ENCODE data around the gene GCM1. TPM values are rescaled to one million over a fixed set of nuclear protein-coding genes. Genes with fewer than 3 reads are reported as not detected.

GCM1 gene
- total RNA-seq, 4 donors from 2014 or later = not detected

DNA sequence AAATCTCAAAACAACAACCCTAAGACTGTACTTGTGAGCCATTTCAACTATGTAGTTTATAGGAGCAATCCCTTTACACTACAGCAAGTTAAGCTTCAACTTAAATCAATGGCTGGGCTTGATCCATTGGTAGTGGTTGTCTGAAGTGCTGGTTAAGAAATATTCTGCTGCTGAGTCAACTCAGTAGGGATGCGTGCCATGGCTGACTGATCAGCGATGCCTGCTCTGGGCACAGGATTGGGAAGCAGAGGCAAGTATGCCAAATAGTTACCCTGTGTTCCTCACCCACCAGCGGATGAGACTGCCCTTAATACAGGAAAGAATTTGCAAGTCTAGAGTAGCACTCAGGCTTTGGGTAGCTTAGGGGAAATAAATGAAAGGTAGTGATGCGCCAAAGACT, 41.5 kb downstream of the GCM1 start:
- Histone ChIP-seq H3K36me3 (peaks cover 0 to 5% (median 0%) of the 10 kb centered on the region in 3 donors), H3K27me3 (no peaks in the 10 kb centered on the region), H3K4me3 (no peak overlapping the region), H3K4me1 (peaks cover 0 to 2% (median 0%) of the 10 kb centered on the region in 4 donors), H3K27ac (no peak overlapping the region), H3K9me3 (no peaks in the 10 kb centered on the region)
- no peak for TF ChIP-seq POLR2A (IDR thresholded peaks at IDR 0.05)
- no peak for DNase-seq

DNA sequence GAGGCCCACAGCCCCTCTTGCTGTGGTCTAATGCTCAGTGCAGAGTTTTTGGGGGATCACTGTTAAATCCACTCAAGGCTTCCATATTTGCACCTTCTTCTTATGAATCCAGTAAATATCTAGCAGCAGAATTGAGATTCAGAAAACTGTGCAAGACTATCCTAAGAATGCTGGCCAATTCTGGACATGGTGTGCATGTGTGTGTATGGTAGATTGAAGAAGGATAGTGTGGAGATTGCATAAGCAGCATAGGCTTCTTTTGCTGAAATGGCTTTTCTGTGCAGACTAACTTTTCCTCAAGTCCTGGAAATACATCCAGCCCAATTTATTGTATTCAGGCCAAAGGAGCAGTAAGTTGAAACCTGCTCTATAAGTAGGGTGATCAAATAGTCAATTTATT, 43.7 kb downstream of the GCM1 start:
- H3K27ac ChIP-seq = no peak overlapping the region
- peaks cover 0 to 24% (median 0%) of the 10 kb centered on the region in 3 donors for H3K36me3 ChIP-seq
- TF ChIP-seq, protein P1, sequence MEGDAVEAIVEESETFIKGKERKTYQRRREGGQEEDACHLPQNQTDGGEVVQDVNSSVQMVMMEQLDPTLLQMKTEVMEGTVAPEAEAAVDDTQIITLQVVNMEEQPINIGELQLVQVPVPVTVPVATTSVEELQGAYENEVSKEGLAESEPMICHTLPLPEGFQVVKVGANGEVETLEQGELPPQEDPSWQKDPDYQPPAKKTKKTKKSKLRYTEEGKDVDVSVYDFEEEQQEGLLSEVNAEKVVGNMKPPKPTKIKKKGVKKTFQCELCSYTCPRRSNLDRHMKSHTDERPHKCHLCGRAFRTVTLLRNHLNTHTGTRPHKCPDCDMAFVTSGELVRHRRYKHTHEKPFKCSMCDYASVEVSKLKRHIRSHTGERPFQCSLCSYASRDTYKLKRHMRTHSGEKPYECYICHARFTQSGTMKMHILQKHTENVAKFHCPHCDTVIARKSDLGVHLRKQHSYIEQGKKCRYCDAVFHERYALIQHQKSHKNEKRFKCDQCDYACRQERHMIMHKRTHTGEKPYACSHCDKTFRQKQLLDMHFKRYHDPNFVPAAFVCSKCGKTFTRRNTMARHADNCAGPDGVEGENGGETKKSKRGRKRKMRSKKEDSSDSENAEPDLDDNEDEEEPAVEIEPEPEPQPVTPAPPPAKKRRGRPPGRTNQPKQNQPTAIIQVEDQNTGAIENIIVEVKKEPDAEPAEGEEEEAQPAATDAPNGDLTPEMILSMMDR (IDR thresholded peaks at IDR 0.05) = no peak
- TF ChIP-seq POLR2A (IDR thresholded peaks at IDR 0.05) = no peak
- H3K9me3 ChIP-seq = no peaks in the 10 kb centered on the region
- H3K4me3 ChIP-seq = no peak overlapping the region
- no peaks in the 10 kb centered on the region for H3K27me3 ChIP-seq
- no peaks in the 10 kb centered on the region for H3K4me1 ChIP-seq
- no peak for DNase-seq

DNA sequence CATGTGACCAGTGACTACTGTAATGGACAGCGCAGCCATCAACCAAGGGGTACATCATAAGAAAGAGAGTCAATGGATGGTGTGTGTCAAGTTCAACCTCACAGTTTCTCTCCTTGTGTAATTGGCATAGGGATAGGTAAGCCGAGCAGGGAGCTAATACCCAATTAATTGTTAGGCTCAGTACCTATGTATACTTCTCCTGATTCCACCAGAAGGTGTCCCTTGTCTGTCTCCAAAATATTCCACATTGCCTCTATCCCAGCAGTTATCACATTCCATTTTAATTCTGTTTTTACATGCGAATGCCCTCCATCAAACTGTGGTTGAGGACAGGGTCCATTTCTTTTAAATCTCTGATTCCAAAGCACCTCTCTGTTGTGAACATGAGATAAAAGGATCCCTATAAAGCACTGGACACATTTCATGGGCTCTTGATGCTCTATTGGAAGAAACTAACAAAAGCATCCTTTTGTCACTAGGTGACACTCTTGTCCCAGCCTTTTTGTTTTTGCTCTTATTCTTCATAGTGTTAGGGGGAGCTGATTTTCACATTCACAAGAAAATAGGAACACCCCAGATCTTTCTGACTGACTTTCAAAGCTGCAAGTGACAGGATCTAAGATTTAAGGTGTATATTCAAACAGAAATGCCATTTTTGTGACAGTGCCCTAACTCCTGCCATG, 44.5 kb downstream of the GCM1 start:
- no peaks in the 10 kb centered on the region for H3K27me3 ChIP-seq
- H3K9me3 ChIP-seq = no peaks in the 10 kb centered on the region
- H3K4me3 ChIP-seq = no peak overlapping the region
- no peak for TF ChIP-seq POLR2A (IDR thresholded peaks at IDR 0.05)
- TF ChIP-seq, protein P1 (IDR thresholded peaks at IDR 0.05) = peak in 3 of 6 experiments; percentile 13 to 35 (median 14)
- peaks cover 0 to 29% (median 0%) of the 10 kb centered on the region in 3 donors for H3K36me3 ChIP-seq
- H3K27ac ChIP-seq = no peak overlapping the region
- DNase-seq = no peak
- no peaks in the 10 kb centered on the region for H3K4me1 ChIP-seq

DNA sequence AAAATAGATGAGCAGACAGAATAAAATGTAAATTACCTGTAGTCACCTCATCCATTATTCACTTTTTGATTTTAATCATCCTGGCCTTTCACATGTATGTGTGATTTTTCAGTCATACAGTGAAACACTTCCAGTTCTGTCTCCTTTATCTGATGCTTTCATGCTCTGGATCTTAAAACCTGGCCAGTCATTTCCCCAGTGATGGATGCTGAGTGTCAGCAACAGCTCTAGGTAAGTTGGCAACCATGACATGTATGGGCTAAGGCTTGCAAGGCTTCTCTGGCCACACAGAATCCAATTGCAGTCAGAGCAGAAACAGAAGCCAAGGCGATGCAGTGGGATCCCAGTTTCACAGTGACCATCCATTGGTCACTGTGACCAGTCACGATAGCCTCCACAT, 47.6 kb downstream of the GCM1 start:
- H3K27ac ChIP-seq = no peak overlapping the region
- H3K36me3 ChIP-seq = peaks cover 0 to 60% (median 0%) of the 10 kb centered on the region in 3 donors
- H3K27me3 ChIP-seq = no peaks in the 10 kb centered on the region
- H3K4me1 ChIP-seq = no peaks in the 10 kb centered on the region
- DNase-seq = no peak
- no peak overlapping the region for H3K4me3 ChIP-seq
- no peaks in the 10 kb centered on the region for H3K9me3 ChIP-seq
- no peak for TF ChIP-seq POLR2A (IDR thresholded peaks at IDR 0.05)
- TF ChIP-seq, protein P1 (IDR thresholded peaks at IDR 0.05) = no peak

DNA sequence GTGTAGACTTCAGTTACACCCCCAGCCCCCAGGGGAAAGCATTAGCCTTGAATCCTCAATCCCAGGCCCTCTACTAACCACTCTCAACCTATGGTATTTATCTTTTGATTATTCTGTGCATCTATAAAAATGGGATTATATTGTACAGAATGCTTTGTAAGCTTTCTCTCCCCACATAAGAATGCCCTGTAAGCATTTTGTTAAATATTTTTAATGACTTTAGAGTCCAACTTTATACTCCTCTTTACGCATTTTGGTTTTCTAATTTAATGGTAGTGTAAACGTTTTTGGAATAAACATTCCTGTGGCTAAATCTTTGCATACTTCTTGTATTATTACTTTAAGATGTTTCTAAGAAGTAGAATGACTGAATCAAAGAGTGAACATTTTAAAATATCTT, 48.1 kb downstream of the GCM1 start:
- Histone ChIP-seq H3K27me3 (no peaks in the 10 kb centered on the region), H3K9me3 (no peaks in the 10 kb centered on the region), H3K27ac (no peak overlapping the region), H3K4me1 (no peaks in the 10 kb centered on the region), H3K36me3 (peaks cover 0 to 65% (median 0%) of the 10 kb centered on the region in 3 donors), H3K4me3 (no peak overlapping the region)
- no peak for DNase-seq
- no peak for TF ChIP-seq POLR2A (IDR thresholded peaks at IDR 0.05)
- TF ChIP-seq, protein P1 (IDR thresholded peaks at IDR 0.05) = no peak

DNA sequence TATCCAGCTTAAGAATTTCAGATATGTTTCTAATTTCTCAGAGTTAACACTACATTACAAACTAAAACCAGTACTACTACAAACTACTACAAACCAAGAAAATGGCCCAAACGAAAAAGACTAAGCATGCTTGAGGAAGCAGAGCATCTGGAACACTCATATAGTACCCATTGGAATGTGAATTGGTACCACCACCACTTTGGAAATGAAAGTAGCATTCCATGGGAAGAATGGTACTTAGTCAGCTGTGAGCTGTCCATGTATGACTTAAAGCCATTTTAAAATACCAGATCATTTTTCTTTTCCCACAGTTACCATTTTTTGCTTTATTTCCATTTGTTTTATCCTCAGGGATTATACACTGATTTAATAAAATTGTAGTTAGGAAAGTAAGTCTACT, 52.9 kb downstream of the GCM1 start:
- TF ChIP-seq, protein P1 (IDR thresholded peaks at IDR 0.05) = no peak
- TF ChIP-seq POLR2A (IDR thresholded peaks at IDR 0.05) = no peak
- no peak overlapping the region for H3K4me3 ChIP-seq
- H3K27ac ChIP-seq = no peak overlapping the region
- H3K9me3 ChIP-seq = no peaks in the 10 kb centered on the region
- DNase-seq = no peak
- H3K4me1 ChIP-seq = no peaks in the 10 kb centered on the region
- no peaks in the 10 kb centered on the region for H3K27me3 ChIP-seq
- peaks cover 0 to 94% (median 0%) of the 10 kb centered on the region in 3 donors for H3K36me3 ChIP-seq

All from Peyer's patch (tissue), 4 donors.